OCI-LY1 (cell line): ENCODE results near the gene DCHS1.

Experiments used
- CTCF ChIP-seq: fragments of 200-600 bp; sonication (generic), shearing (Covaris generic); IDR thresholded peaks from 2 replicates; pipeline ENCODE4 v1.5.1; 2017; ENCODE audit warnings: mild to moderate bottlenecking, antibody characterized with exemption, low read length, moderate library complexity, mixed read lengths
- EZH2 ChIP-seq: fragments of 200-600 bp; sonication (generic), shearing (Covaris generic); IDR thresholded peaks from 2 replicates; pipeline ENCODE4 v1.8.0; 2017; ENCODE audit warnings: borderline replicate concordance, mixed run types, mild to moderate bottlenecking, antibody characterized with exemption, low read length, moderate library complexity, mixed read lengths

- TF ChIP-seq EZH2 (no peak), CTCF (no peak)
These were observed 75.9 kb downstream of the DCHS1 start for GRCh38 chr11:6579681-6580080.
